ENCODE results near the gene APOBEC4. TPM values are rescaled to one million over a fixed set of nuclear protein-coding genes. Genes with fewer than 3 reads are reported as not detected.
"Not testable (repeated sequence)": the region's sequence is repeated elsewhere in the genome, so short reads cannot be mapped to it uniquely, and the experiment has no call there.

APOBEC4 gene
- total RNA-seq, 1 donor from 2014 or later = not detected

GRCh38 chr1:183638649-183639387 is 14.3 kb downstream of the APOBEC4 start:
- intact Hi-C loops (cut with DNase I) = no loop called here
- ATAC-seq (ENCODE audit: poor library complexity) (no peak), DNase-seq (no peak)

GRCh38 chr1:183636783-183637182 is 16.3 kb downstream of the APOBEC4 start:
- ATAC-seq (ENCODE audit: poor library complexity) (no peak), DNase-seq (no peak)
- intact Hi-C loops (cut with DNase I) = no loop called here

- intact Hi-C loops (cut with DNase I) = no loop called here
- ATAC-seq (ENCODE audit: poor library complexity) (no peak), DNase-seq (no peak)
These were observed 16.8 kb downstream of the APOBEC4 start for GRCh38 chr1:183636334-183636682.

- intact Hi-C loops (cut with DNase I) = no loop called here
- ATAC-seq (ENCODE audit: poor library complexity) (peak; percentile 93), DNase-seq (peak; percentile 98)
These were observed 17.3 kb downstream of the APOBEC4 start, which contains the start of gene ARPC5 for GRCh38 chr1:183635606-183636333. TSS of gene ARPC5 (minus strand) at chr1:183635783. CDS start at chr1:183635659, 124 bp downstream.

- DNase-seq (peak; percentile 64), ATAC-seq (ENCODE audit: poor library complexity) (peak; percentile 53)
- intact Hi-C loops (cut with DNase I) = no loop called here
These were observed 18.0 kb downstream of the APOBEC4 start for GRCh38 chr1:183635099-183635605.

GRCh38 chr1:183634429-183635065 is 18.6 kb downstream of the APOBEC4 start:
- ATAC-seq (ENCODE audit: poor library complexity) (no peak), DNase-seq (no peak)
- intact Hi-C loops (cut with DNase I) = loop anchor here (5.0 kb wide), 1 partner anchor 162 kb away; the partner anchor contains the start of gene SMG7

- intact Hi-C loops (cut with DNase I) = loop anchor here (5.0 kb wide), 1 partner anchor 162 kb away; the partner anchor contains the start of gene SMG7
- ATAC-seq (ENCODE audit: poor library complexity) = no peak
- no peak for DNase-seq
These were observed 19.3 kb downstream of the APOBEC4 start for GRCh38 chr1:183633676-183634343.

- ATAC-seq (ENCODE audit: poor library complexity) (no peak), DNase-seq (no peak)
- intact Hi-C loops (cut with DNase I) = loop anchor here (5.0 kb wide), 1 partner anchor 161 kb away; the partner anchor contains the start of gene SMG7
These were observed 20.2 kb downstream of the APOBEC4 start for GRCh38 chr1:183632964-183633363.

- intact Hi-C loops (cut with DNase I) = loop anchor here (5.0 kb wide), 1 partner anchor 160 kb away; the partner anchor contains the start of gene SMG7
- DNase-seq = no peak
- ATAC-seq (ENCODE audit: poor library complexity) = no peak
These were observed 21.0 kb downstream of the APOBEC4 start for GRCh38 chr1:183632114-183632513.

GRCh38 chr1:183630748-183631147 is 22.4 kb downstream of the APOBEC4 start:
- DNase-seq (no peak), ATAC-seq (ENCODE audit: poor library complexity) (no peak)
- intact Hi-C loops (cut with DNase I) = loop anchor here (5.0 kb wide), 1 partner anchor 158 kb away; the partner anchor contains the start of gene SMG7

GRCh38 chr1:183628537-183628936 is 24.6 kb downstream of the APOBEC4 start:
- ATAC-seq (ENCODE audit: poor library complexity) (no peak), DNase-seq (no peak)
- intact Hi-C loops (cut with DNase I) = no loop called here

GRCh38 chr1:183626236-183626635 is 26.9 kb downstream of the APOBEC4 start:
- intact Hi-C loops (cut with DNase I) = not testable (repeated sequence)

GRCh38 chr1:183622884-183623785 is 30.0 kb downstream of the APOBEC4 start:
- ATAC-seq (ENCODE audit: poor library complexity) (peak; percentile 91), DNase-seq (no peak)
- intact Hi-C loops (cut with DNase I) = no loop called here

More at GRCh38 chr1:183626236-183626635, 26.9 kb downstream of the APOBEC4 start:
- not testable (repeated sequence) for ATAC-seq (ENCODE audit: poor library complexity); DNase-seq

- intact Hi-C loops (cut with DNase I) = no loop called here
- ATAC-seq (ENCODE audit: poor library complexity) (no peak), DNase-seq (no peak)
These were observed 31.1 kb downstream of the APOBEC4 start for GRCh38 chr1:183622013-183622412.

- DNase-seq (no peak), ATAC-seq (ENCODE audit: poor library complexity) (no peak)
- intact Hi-C loops (cut with DNase I) = no loop called here
These were observed 32.8 kb downstream of the APOBEC4 start for GRCh38 chr1:183620311-183620710.

- DNase-seq (no peak), ATAC-seq (ENCODE audit: poor library complexity) (no peak)
- intact Hi-C loops (cut with DNase I) = no loop called here
These were observed 33.3 kb downstream of the APOBEC4 start for GRCh38 chr1:183619781-183620180.

- DNase-seq; intact Hi-C loops (cut with DNase I); ATAC-seq (ENCODE audit: poor library complexity): not testable (repeated sequence)
These were observed 34.9 kb downstream of the APOBEC4 start for GRCh38 chr1:183618202-183618601.
